Uterus (tissue), 4 donors: ENCODE measurements around the gene SVOP. TPM values are rescaled to one million over a fixed set of nuclear protein-coding genes. Genes with fewer than 3 reads are reported as not detected.

ENCODE experiments used
- DNase-seq, 2 donors: peaks; one replicate each; pipeline ENCODE4 v3.0.0-alpha.2; 2019 to 2020
- H3K27ac ChIP-seq, 2 donors: fragments of 200-600 bp; sonication (generic); 1 replicate in 1 of 2; 2 replicates in 1 of 2; pipeline ENCODE4 v1.5.1; 2016 to 2018
- H3K27me3 ChIP-seq, 2 donors: fragments of 200-600 bp; sonication (generic); one replicate each; pipeline ENCODE4 v1.5.1; 2018 to 2019; ENCODE audit warnings: control low read depth in 1 of 2
- H3K36me3 ChIP-seq, 2 donors: fragments of 200-600 bp; sonication (generic); one replicate each; pipeline ENCODE4 v1.5.1; 2019; ENCODE audit warnings: control low read depth in 1 of 2
- H3K4me1 ChIP-seq, 2 donors: fragments of 200-600 bp; sonication (generic); one replicate each; pipeline ENCODE4 v1.5.1; 2018 to 2019; ENCODE audit warnings: control low read depth in 1 of 2
- H3K4me3 ChIP-seq, 2 donors: fragments of 200-600 bp; sonication (generic); 1 replicate in 1 of 2; 2 replicates in 1 of 2; pipeline ENCODE4 v1.5.1; 2018 to 2019; ENCODE audit warnings: mild to moderate bottlenecking in 1 of 2
- H3K9me3 ChIP-seq, 2 donors: fragments of 200-600 bp; sonication (generic); one replicate each; pipeline ENCODE4 v1.5.1; 2019; ENCODE audit warnings: control low read depth in 1 of 2
- POLR2A ChIP-seq, 2 donors: fragments of 450-650 bp; IDR thresholded peaks; one replicate each; pipeline ENCODE4 v1.6.1; 2016; ENCODE audit warnings: antibody characterized with exemption in 2 of 2, mild to moderate bottlenecking in 1 of 2, moderate library complexity in 1 of 2
- intact Hi-C: fragments of 100-400 bp; cut with DNase I; formaldehyde crosslinking; loops from one replicate; pipeline ENCODE4 v1.15.1; 2023; ENCODE audit warnings: low total_unique reads
- total RNA-seq, 4 donors: library from RNA; depleted of rRNA in 3 of 4; stranded (reverse); fragments of >200 nt in 3 of 4; gene quantifications; one replicate each; pipeline versions ENCODE4 v1.1.0 to v1.2.4, GENCODE V29; 2014 to 2023
- TF ChIP-seq, protein P1 (sequence below), 4 experiments: fragments of 200-600 bp in 2 of 4; fragments of 450-650 bp in 2 of 4; sonication (generic) in 2 of 4; IDR thresholded peaks; one replicate each; pipeline ENCODE4 v1.5.1; 2016 to 2019; ENCODE audit warnings: antibody characterized with exemption in 4 of 4, mild to moderate bottlenecking in 2 of 4, moderate library complexity in 1 of 4
- donor health status: DM: yes; HTN: yes; CAD: no.

Gene SVOP
- total RNA-seq, 4 donors from 2014 or later, result 0.14 TPM; not detected in 3

DNA sequence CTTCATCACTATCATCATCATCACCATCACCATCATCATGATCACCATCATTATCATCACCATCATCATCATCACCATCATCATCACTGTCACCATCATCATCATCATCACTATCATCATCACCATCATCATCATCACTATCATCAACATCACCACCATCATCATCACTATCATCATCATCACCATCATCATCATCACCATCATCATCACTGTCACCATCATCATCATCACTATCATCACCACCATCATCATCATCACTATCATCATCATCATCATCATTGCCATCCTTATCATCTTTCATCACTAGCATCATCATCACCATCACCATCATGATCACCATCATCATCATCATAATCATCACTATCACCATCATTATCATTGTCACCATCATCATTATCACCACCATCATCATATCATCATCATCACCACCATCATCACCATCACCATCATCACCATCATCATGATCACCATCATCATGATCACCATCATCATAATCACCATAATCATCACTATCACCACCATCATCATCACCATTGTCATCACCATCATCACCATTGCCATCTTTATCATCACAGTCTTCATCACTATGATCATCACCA lies 38.1 kb downstream of the SVOP start:
- no peak overlapping the region for H3K4me3 ChIP-seq
- no peaks in the 10 kb centered on the region for H3K36me3 ChIP-seq
- no peaks in the 10 kb centered on the region for H3K27me3 ChIP-seq
- no peak overlapping the region for H3K27ac ChIP-seq
- no peak for TF ChIP-seq POLR2A (IDR thresholded peaks at IDR 0.05)
- TF ChIP-seq, protein P1, sequence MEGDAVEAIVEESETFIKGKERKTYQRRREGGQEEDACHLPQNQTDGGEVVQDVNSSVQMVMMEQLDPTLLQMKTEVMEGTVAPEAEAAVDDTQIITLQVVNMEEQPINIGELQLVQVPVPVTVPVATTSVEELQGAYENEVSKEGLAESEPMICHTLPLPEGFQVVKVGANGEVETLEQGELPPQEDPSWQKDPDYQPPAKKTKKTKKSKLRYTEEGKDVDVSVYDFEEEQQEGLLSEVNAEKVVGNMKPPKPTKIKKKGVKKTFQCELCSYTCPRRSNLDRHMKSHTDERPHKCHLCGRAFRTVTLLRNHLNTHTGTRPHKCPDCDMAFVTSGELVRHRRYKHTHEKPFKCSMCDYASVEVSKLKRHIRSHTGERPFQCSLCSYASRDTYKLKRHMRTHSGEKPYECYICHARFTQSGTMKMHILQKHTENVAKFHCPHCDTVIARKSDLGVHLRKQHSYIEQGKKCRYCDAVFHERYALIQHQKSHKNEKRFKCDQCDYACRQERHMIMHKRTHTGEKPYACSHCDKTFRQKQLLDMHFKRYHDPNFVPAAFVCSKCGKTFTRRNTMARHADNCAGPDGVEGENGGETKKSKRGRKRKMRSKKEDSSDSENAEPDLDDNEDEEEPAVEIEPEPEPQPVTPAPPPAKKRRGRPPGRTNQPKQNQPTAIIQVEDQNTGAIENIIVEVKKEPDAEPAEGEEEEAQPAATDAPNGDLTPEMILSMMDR (IDR thresholded peaks at IDR 0.05), result no peak
- DNase-seq, result no peak
- no peaks in the 10 kb centered on the region for H3K9me3 ChIP-seq
- intact Hi-C loops, result no loop called here
- no peaks in the 10 kb centered on the region for H3K4me1 ChIP-seq

- no peak for DNase-seq
- intact Hi-C loops, result no loop called here
- H3K9me3 ChIP-seq, result no peaks in the 10 kb centered on the region
- no peak overlapping the region for H3K27ac ChIP-seq
- no peaks in the 10 kb centered on the region for H3K4me1 ChIP-seq
- no peaks in the 10 kb centered on the region for H3K36me3 ChIP-seq
- TF ChIP-seq, protein P1 (IDR thresholded peaks at IDR 0.05), result no peak
- no peak for TF ChIP-seq POLR2A (IDR thresholded peaks at IDR 0.05)
- H3K4me3 ChIP-seq, result no peak overlapping the region
- no peaks in the 10 kb centered on the region for H3K27me3 ChIP-seq
Observed at GRCh38 chr12:108981835-108982234, 39.0 kb downstream of the SVOP start.

DNA sequence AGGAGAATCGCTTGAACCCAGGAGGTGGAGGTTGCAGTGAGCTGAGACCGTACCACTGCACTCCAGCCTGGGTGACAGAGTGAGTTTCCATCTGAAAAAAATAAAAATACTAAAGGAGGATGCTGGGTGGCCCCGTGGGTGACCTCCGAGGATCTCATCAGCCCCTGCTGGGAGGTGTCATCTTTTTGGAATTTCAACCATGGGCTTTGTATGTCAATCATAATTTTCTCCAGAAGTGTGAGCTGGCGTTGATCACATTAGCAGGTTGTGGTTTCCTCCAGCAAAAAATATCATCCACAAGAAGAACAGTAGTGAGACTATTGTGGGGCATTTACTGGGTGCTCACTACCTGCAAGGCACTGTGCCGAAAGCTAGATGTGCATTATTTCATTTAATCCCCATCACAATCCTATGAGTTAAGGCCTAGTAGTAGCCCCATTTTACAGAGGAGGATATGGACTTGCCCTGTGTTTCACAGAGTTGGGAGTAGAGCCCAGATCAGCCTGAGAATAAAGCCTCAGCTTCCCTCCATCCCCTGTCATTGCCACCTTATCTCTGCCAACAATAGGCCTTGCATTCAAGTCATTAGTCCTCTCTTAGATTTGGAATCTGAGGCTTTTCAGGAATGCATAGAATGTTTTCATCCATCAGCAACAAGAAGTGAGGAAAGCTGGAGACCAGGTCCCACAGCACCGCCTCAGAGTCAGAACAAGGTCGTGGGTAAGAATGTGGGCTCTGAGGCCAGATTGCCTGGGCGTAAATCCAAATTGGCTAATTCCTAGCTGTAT lies 39.8 kb downstream of the SVOP start:
- H3K27me3 ChIP-seq, result no peaks in the 10 kb centered on the region
- H3K36me3 ChIP-seq, result no peaks in the 10 kb centered on the region
- TF ChIP-seq, protein P1 (IDR thresholded peaks at IDR 0.05), result no peak
- no peak for TF ChIP-seq POLR2A (IDR thresholded peaks at IDR 0.05)
- H3K9me3 ChIP-seq, result no peaks in the 10 kb centered on the region
- no peak for DNase-seq
- no peak overlapping the region for H3K4me3 ChIP-seq
- no peak overlapping the region for H3K27ac ChIP-seq
- intact Hi-C loops, result no loop called here
- H3K4me1 ChIP-seq, result no peaks in the 10 kb centered on the region

DNA sequence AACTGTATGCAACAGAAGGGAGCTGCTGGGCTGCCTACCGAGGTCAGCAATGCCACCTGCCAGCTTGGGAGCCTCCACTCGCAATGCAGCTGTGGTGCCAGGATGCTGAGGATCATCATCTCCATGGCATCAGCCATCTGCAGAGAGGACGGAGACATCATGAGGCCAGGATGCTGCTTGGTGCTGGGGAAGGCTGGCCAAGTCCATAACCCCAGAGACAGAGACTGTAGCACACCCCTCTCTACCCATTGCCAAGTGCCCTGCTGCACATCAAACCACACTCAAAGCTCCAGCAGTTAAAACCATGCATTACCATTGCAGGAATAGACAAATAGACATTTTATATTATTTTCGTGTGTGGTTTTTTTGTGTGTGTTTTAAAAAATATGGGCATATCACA lies 43.5 kb downstream of the SVOP start:
- Histone ChIP-seq H3K4me1 (no peaks in the 10 kb centered on the region), H3K9me3 (no peaks in the 10 kb centered on the region), H3K36me3 (no peaks in the 10 kb centered on the region), H3K27ac (no peak overlapping the region), H3K4me3 (no peak overlapping the region), H3K27me3 (no peaks in the 10 kb centered on the region)
- TF ChIP-seq, protein P1 (IDR thresholded peaks at IDR 0.05), result no peak
- no peak for TF ChIP-seq POLR2A (IDR thresholded peaks at IDR 0.05)
- DNase-seq, result no peak
- intact Hi-C loops, result no loop called here

DNA sequence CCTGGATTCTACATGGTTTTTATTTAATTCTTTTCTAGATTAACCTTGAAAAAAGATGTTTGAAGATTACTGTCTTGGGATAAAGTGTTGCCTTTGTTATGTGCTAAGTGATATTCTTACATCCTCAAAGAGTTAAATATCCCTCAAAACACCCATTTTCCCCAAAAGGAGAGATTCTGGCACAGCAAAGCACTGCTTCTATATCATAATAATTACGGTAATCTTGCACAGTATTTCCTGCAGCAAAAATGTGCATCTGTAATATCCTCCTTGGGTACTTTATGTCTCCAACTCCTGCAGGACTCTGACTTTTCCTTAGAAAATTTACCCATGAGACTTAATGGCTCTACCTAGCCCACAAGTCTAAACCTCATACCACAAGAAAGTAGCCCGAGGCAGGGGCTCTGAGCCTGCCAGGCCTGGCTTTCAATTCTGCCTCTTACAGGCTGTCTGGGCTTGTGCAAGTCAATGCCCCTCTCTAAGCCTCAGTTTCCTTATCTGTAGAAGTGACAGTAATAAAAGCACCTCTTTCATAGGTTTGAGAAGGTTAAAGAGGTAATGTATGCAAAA lies 45.8 kb downstream of the SVOP start:
- Histone ChIP-seq H3K27ac (no peak overlapping the region), H3K4me3 (no peak overlapping the region), H3K36me3 (no peaks in the 10 kb centered on the region), H3K9me3 (no peaks in the 10 kb centered on the region), H3K27me3 (no peaks in the 10 kb centered on the region), H3K4me1 (no peaks in the 10 kb centered on the region)
- no peak for DNase-seq
- TF ChIP-seq, protein P1 (IDR thresholded peaks at IDR 0.05), result no peak
- TF ChIP-seq POLR2A (IDR thresholded peaks at IDR 0.05), result no peak
- intact Hi-C loops, result no loop called here
